ES-I3 (cell line): ENCODE results near the gene MRPS27.

Experiments
- H3K36me3 ChIP-seq: 2 replicates; pipeline ENCODE4 v1.6.1; 2013; ENCODE audit warnings: mild to moderate bottlenecking, low read length, control low read depth, moderate library complexity; ENCODE audit not compliant: insufficient read depth
- H3K4me1 ChIP-seq: 2 replicates; pipeline ENCODE4 v1.6.1; 2013; ENCODE audit warnings: mild to moderate bottlenecking, control low read depth, low read length; ENCODE audit not compliant: insufficient read depth
- H3K9ac ChIP-seq: 2 replicates; pipeline ENCODE4 v1.6.1; 2013; ENCODE audit warnings: low read depth, mild to moderate bottlenecking, low read length, moderate library complexity
- H3K9me3 ChIP-seq: 2 replicates; pipeline ENCODE4 v1.6.1; 2013; ENCODE audit warnings: mild to moderate bottlenecking, low read length, moderate library complexity; ENCODE audit not compliant: control insufficient read depth, insufficient read depth

MRPS27 gene

DNA sequence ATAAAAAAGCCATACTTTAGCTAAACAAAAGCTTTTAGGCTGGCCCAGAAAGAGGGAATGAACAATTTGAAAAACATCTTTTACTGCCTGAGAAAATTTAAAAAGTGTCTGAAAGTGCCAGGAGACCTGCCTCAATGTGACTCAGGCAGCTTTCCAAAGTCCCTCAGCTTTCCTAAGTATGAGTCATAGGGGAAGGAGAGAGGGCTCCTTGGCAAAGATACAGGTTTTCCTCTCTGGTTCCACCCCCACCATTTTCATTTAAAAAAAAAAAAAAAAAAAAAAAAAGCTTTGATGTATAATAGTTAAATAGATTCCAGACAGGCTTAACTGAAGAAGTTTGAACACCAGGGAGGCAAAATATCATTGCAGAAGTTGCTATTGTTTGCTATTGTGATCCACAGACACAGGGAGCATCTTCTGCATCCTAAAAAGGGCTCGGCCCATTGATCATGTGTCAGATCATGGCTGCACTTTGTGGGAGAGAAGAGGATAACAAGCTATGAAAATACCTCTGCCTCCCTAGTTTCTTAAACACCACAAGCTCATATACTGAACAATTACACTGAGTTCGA, 71.5 kb downstream of the MRPS27 start:
- Histone ChIP-seq H3K36me3 (no peaks in the 10 kb centered on the region), H3K4me1 (peaks cover 12% of the 10 kb centered on the region), H3K9ac (no peak overlapping the region), H3K9me3 (no peaks in the 10 kb centered on the region)

DNA sequence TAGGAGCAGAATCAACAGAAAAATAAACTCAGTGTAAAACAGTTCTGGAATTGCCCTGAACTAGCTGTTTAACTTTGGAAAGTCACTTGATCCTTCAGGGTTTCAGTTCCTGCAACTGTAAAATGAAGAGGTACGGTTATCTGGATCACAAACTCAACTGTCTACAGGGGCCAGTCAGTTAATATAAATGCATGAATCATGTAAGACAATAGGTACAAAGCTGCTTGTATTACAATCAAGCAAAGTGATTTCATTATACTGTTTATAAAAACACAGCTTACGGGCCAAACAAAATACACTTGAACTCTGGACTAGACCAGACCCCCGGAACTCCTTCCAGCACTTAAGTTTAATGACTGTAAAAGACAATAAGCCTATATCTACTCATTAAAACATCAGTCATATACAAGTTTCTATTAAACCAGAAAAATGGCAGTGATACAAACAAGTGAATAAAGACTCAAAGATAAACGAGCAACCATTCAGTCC, 73.0 kb downstream of the MRPS27 start:
- H3K4me1 ChIP-seq = peaks cover 18% of the 10 kb centered on the region
- H3K9me3 ChIP-seq = no peaks in the 10 kb centered on the region
- H3K9ac ChIP-seq = no peak overlapping the region
- no peaks in the 10 kb centered on the region for H3K36me3 ChIP-seq

DNA sequence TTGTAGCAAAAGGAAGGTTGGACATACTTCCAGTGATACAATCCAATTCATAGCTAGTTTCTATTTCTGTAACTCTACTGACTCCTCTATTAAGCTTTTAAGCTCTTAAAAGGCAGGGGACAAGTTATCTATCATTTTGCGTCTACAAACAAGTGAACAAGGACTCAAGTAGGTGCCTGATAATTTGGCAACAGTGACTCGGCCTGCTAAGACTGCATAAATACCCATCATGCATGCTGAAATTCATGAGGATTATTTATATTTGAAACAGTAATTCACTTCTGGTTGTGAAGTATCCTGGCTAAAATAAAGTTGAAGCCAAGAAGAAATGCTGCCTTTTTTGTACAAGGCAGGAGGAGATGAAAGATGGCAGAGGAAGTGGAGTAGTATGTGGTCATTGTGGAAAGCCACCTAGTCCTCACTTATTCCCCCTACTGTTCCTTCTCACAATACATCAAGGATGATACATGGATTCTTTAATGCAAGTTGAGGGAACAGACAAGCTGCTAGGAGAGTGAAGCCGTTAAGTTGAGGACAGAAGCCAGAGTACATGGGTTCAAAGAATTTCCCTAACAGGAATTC, 74.0 kb downstream of the MRPS27 start:
- H3K9ac ChIP-seq = no peak overlapping the region
- no peaks in the 10 kb centered on the region for H3K36me3 ChIP-seq
- H3K4me1 ChIP-seq = peaks cover 18% of the 10 kb centered on the region
- H3K9me3 ChIP-seq = no peaks in the 10 kb centered on the region

DNA sequence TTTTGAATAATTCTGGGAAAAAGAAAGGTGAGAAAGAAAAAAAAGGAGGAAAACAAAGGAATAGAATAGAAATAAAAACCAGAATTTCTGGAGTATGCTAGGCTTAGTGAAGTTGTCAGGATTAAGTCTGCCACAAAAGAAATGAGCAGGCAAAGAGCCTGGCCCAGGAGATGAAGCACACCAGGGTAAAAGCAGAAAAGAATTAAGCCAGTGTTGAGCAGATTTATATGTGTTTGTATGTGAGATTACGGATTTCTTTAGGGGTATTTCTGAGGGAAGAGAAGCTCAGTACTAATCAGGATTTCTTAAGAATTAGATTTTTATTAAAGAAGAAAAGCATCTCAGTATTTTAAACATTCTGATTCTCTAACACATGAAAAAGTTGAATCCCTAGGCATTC, 74.5 kb downstream of the MRPS27 start:
- Histone ChIP-seq H3K36me3 (no peaks in the 10 kb centered on the region), H3K9me3 (no peaks in the 10 kb centered on the region), H3K9ac (no peak overlapping the region), H3K4me1 (peaks cover 18% of the 10 kb centered on the region)

DNA sequence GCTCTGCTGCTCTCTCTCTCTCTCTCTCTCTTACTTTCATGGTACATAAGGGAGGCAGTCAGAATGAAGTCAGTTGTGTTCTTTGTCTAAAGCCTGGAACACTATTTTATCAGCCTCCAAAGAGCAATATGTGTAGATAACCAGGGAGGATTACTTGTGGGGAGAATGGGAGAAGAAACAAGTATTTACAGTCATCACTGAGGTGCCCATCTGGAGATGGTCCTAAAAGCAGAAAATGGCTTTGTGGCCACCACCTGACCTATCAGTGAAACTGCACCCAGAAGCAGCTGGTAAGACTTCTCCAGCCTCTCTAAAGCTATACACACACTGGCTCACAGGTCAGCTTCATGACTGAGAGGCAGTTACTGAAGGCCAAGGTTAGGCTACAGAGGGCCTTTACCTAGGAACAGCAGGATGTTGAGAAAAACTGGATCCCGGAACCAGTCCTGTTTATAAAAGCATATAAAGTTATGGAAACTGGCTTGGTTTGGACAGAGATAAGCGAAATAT, 75.1 kb downstream of the MRPS27 start:
- Histone ChIP-seq H3K9ac (no peak overlapping the region), H3K4me1 (peaks cover 18% of the 10 kb centered on the region), H3K36me3 (no peaks in the 10 kb centered on the region), H3K9me3 (no peaks in the 10 kb centered on the region)

DNA sequence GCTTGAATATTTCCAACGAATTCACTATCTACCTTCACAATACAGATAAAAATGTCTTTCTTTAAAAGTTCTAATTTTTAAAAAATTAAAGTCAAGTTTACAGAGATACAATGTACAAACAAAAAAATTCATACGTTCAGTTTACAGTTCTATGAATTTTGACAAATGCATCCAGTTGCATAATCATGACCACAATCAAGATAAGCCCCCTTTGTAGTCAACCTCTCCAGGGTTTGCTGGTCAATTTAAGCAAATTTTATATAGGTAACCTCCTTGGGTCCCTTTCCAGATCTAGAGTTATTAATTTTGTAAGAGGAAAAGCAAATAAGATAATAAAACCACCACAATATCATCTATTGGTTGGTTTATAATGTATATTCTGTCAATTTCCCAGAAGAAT, 76.3 kb downstream of the MRPS27 start:
- H3K4me1 ChIP-seq = peaks cover 25% of the 10 kb centered on the region
- no peaks in the 10 kb centered on the region for H3K9me3 ChIP-seq
- H3K9ac ChIP-seq = no peak overlapping the region
- H3K36me3 ChIP-seq = no peaks in the 10 kb centered on the region

DNA sequence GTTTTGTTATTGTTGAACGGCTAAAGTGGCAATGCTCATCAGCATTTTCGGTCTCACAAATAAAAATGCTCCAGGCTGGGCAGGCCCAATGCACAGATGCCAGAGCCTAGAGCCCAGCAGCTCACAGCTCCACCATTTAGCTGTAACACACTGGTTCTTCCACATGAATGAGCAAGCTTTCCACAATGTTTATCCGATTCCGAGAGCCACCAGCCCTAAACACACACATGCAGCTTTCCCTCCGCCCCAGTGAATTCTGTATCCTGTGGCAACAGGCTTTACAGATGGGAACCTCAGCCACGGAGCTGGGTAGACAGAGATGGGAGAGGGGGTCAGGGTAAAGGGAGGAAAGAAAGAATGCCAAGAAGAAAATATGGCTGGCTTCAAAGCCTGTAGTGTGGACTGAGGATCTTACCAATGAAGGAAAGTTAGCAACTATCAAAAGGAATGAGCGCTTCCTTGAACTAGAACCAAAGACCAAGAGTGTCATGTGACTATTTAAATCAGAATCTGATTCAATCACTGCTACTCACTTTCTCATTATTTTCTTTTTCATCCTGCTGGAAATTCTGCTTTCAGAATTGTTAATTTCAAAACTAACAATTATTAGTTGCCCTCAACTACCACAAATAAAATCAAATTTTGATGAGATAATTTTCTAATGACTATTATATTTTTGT, 77.1 kb downstream of the MRPS27 start:
- no peaks in the 10 kb centered on the region for H3K9me3 ChIP-seq
- H3K36me3 ChIP-seq = no peaks in the 10 kb centered on the region
- H3K9ac ChIP-seq = no peak overlapping the region
- H3K4me1 ChIP-seq = peaks cover 25% of the 10 kb centered on the region

DNA sequence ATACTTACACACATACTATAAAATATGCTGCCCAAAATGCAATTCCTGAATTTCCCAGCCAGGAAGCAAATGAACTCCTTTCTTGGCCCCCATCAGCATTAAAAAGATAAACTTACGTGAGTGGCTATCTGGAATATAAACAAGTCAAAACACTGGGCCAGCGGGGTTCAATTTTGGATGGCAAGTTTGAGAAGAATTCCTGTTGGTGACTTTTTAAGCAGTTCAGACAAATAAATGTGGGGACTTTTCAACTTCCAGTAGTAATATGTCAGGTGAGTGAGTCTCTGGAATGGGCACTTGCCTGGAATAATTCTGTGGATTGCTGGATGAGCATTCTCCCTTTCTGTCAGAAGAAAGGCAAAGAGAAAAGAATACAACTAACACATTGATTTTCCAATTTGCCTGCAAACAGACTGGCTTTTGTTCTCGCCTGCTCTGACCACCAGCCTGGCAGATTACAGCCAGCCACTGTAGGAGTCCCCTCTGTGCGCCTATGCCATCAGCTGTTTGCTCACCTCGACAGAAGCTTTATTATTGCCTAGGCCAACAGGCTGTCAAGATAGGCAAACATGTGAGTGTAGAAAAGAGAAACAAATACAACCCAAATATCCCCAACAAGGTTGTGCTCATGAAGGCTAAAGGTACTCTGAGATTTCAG, 78.6 kb downstream of the MRPS27 start:
- Histone ChIP-seq H3K9ac (no peak overlapping the region), H3K9me3 (no peaks in the 10 kb centered on the region), H3K4me1 (peaks cover 25% of the 10 kb centered on the region), H3K36me3 (no peaks in the 10 kb centered on the region)

DNA sequence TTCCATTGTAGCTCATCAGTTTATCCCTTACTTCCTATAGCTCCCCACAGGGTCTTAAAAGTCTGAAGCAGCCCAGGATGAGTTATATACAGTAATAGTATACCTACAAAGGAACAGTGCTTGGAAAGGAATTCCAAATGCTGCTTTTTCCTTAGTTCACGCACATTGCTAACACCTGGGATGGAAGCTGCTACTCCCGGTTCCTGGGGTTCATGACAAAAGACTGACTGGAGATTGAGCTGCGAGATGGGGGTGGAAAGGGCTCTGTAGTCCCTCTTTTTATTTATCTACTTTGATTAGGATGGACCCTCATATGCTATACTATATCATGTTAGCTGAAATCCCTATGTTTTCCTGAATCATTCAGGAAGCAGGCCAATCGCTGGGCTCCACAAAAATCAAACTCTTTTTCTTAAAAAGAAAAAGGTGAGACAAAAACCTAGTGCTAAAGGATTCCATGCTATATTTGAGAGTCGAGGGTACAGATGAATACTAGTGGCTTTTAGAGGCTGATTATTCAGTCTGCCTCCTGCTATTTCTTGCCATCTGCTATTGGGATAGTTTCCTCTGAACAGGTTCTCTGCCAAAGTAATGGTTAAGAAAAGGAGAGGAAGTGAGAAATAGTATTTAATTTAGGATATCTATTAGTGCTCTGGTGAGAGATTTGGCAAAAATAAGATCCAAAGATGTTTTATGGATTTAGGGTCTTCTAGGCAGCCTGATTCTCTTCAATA, 81.2 kb downstream of the MRPS27 start:
- H3K4me1 ChIP-seq = peaks cover 33% of the 10 kb centered on the region
- no peaks in the 10 kb centered on the region for H3K36me3 ChIP-seq
- no peaks in the 10 kb centered on the region for H3K9me3 ChIP-seq
- H3K9ac ChIP-seq = no peak overlapping the region

DNA sequence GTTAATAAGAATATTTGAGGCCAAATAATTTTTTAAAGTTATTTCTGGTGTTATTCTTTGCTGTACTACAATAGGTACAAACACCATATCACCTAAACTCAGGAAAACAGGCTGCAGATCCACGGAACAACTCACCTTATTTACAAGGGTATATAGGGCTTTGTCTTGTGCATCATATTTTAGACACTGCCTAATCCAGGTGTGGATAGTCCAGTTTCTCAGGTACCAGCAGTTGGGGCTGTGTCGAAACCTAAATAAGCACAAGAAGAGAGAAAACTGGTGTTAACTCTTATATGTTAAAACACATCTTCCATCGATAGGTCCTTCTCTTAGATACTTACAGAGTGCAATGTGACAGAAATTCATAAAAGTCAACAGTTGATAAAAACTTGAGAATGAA, 82.2 kb downstream of the MRPS27 start:
- H3K9ac ChIP-seq = no peak overlapping the region
- H3K36me3 ChIP-seq = no peaks in the 10 kb centered on the region; the same call in 1 of the 2 replicates
- no peaks in the 10 kb centered on the region for H3K9me3 ChIP-seq
- H3K4me1 ChIP-seq = peaks cover 29% of the 10 kb centered on the region

DNA sequence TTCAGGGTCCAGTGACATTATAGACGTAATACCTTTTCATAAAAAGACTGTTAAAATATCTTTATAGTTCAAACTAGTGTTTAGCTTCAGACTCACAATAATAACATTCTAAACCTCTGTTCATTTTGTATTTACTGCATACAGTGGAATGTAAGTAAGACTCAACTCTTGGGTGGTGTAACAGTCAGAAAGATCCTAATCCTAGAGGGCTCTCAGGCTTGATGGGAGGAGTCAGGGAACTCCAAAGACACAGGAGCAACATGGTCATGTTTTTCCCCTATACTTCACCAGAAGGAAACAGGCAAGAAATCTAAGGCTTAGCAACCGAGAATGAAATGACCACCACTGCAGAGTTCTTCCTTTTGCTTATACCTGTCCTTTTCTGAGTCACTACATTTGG, 82.6 kb downstream of the MRPS27 start:
- peaks cover 26% of the 10 kb centered on the region for H3K4me1 ChIP-seq
- H3K9me3 ChIP-seq = no peaks in the 10 kb centered on the region
- H3K36me3 ChIP-seq = peaks cover 1% of the 10 kb centered on the region
- H3K9ac ChIP-seq = no peak overlapping the region

DNA sequence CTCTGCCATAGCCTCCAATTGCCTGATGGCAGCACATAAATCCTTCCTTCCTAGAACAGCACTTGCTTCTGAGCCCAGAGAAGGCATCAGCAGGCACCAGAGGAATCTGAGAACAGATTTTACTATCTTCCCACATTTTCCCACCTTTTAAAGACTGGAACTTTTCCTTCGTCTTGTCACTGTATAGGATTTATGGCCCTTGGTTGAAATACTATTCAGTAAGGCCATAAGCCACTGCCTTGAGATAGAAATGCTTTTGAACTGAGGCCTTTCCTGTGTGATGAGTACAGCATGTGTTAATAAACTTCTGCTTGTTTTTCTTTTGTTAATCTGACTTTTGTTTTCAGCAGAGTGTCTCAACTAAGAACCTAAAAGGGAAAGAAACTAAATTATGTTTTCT, 84.3 kb downstream of the MRPS27 start:
- Histone ChIP-seq H3K36me3 (peaks cover 5% of the 10 kb centered on the region), H3K9ac (no peak overlapping the region), H3K4me1 (peaks cover 26% of the 10 kb centered on the region), H3K9me3 (no peaks in the 10 kb centered on the region)

DNA sequence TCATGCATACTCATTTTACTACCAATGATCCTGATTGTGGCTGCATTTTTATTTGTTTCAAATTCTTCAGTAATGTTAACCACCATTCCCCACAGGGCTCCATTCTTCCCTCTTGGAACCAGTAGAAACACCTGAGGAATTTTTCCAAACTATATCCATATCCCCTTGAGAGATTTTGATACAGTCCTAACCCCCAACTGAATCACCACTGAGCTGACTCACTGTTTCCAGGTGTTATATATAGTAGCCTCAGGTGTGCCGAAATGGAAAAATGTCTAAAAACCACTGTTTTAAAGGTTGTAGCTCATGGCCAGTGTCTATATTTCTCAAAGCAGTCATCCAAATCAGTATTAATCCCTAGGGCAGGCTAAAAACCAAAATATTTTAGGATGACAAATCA, 85.2 kb downstream of the MRPS27 start:
- no peak overlapping the region for H3K9ac ChIP-seq
- peaks cover 5% of the 10 kb centered on the region for H3K36me3 ChIP-seq
- H3K9me3 ChIP-seq = no peaks in the 10 kb centered on the region
- H3K4me1 ChIP-seq = peaks cover 26% of the 10 kb centered on the region

DNA sequence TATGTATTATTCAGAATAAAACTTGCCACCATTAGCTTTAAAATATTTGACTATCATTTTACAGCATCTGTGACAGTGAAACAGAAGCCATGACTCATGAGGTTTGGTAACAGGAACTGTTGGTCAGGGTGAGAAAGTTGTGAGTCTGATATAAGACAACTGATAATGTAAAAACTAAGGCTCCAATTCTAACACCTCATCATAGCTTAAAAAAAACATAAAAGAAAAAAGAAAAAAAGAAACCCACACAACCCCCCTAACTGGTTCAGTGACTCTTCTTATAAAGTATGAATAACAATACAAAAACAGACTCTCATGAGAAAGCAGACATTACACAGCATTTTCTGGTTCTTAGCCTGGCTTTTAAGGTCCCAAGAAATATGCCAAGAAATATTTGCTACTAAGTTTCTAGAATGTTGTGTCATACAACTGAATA, 85.8 kb downstream of the MRPS27 start:
- Histone ChIP-seq H3K9ac (no peak overlapping the region), H3K36me3 (peaks cover 5% of the 10 kb centered on the region), H3K9me3 (no peaks in the 10 kb centered on the region), H3K4me1 (peaks cover 23% of the 10 kb centered on the region)
